Aorta (tissue), 5 donors: Measurements from ENCODE around the gene NAA15. TPM values are rescaled to one million over a fixed set of nuclear protein-coding genes. Genes with fewer than 3 reads are reported as not detected.
"Not testable (repeated sequence)": the region's sequence is repeated elsewhere in the genome, so short reads cannot be mapped to it uniquely, and the experiment has no call there.

Experiments used
- ATAC-seq: fragments of 200-7000 bp; cut with Tn5 transposase; one replicate; pipeline ENCODE4 v1.9.1; 2022; ENCODE audit warnings: moderate library complexity; ENCODE audit not compliant: low FRiP score
- DNase-seq, 2 donors: peaks; one replicate each; pipeline ENCODE4 v3.0.0-alpha.2; 2020
- H3K27ac ChIP-seq, 2 donors: one replicate each; pipeline ENCODE4 v1.5.1; 2013; ENCODE audit warnings: low read length in 2 of 2, mild to moderate bottlenecking in 2 of 2, moderate library complexity in 2 of 2, control low read depth in 1 of 2, inconsistent platforms in 1 of 2, low read depth in 1 of 2
- H3K27me3 ChIP-seq, 2 donors: one replicate each; pipeline ENCODE4 v1.6.1; 2013; ENCODE audit warnings: control low read depth in 1 of 2, low read length in 1 of 2, mild to moderate bottlenecking in 1 of 2, moderate library complexity in 1 of 2; ENCODE audit not compliant: insufficient read depth in 2 of 2, control insufficient read depth in 1 of 2
- H3K36me3 ChIP-seq, 2 donors: one replicate each; pipeline ENCODE4 v1.6.1; 2013; ENCODE audit warnings: control low read depth in 1 of 2, low read length in 1 of 2, mild to moderate bottlenecking in 1 of 2; ENCODE audit not compliant: insufficient read depth in 2 of 2, control insufficient read depth in 1 of 2
- H3K4me1 ChIP-seq, 2 donors: one replicate each; pipeline ENCODE4 v1.6.1; 2013; ENCODE audit warnings: low read length in 2 of 2, control low read depth in 1 of 2, mild to moderate bottlenecking in 1 of 2, moderate library complexity in 1 of 2; ENCODE audit not compliant: insufficient read depth in 2 of 2, control insufficient read depth in 1 of 2
- H3K4me3 ChIP-seq, 2 donors: one replicate each; pipeline ENCODE4 v1.5.1; 2013; ENCODE audit warnings: low read length in 2 of 2, control low read depth in 1 of 2, mild to moderate bottlenecking in 1 of 2
- H3K9me3 ChIP-seq: one replicate; pipeline ENCODE4 v1.6.1; 2013; ENCODE audit warnings: mild to moderate bottlenecking, low read length; ENCODE audit not compliant: control insufficient read depth
- WGBS, 2 donors: extraction: QIAGEN DNeasy Blood & Tissue Kit; methylation state at CpG; one replicate each; pipeline ENCODE4 v1.1.7; 2013; 5-methylcytosine and 5-hydroxymethylcytosine counted together
- intact Hi-C, 2 donors: fragments of 100-400 bp; cut with DNase I; formaldehyde crosslinking; loops; one replicate each; pipeline versions ENCODE4 v1.14.2 to v1.15.0; 2022
- polyA plus RNA-seq, 2 donors: library from polyadenylated mRNA; stranded (reverse); fragments of 200-250 nt; gene quantifications; one replicate each; pipeline ENCODE4 v1.2.3, GENCODE V29; 2013
- total RNA-seq, 2 donors: library from RNA; stranded (reverse); fragmentation: NEBNext Ultra II Directional; extraction: Animal tissue kit (Norgen Biotek cat#: 25700); gene quantifications; one replicate each; pipeline ENCODE4 v1.2.1, GENCODE V29; 2021
- donor health status: healthy with polysubstance abuse.
- donor health status: Bipolar disorder and iron deficiency.
- donor health status: DM: no; HTN: no; CAD: no.
- donor health status: DM: no; HTN: no; CAD: no.
- donor health status: DM: yes; HTN: yes; CAD: no.

Gene NAA15
- total and polyA plus RNA-seq, 4 donors, result 4.9 to 45.4 (median 25.5) TPM

GRCh38 chr4:139403462-139403861 is 102.2 kb downstream of the NAA15 start:
- Histone ChIP-seq H3K27me3 (no peaks in the 10 kb centered on the region), H3K4me3 (no peak overlapping the region), H3K27ac (no peak overlapping the region), H3K4me1 (no peaks in the 10 kb centered on the region), H3K36me3 (peaks cover 0 to 2% of the 10 kb centered on the region in 2 donors), H3K9me3 (no peaks in the 10 kb centered on the region)
- ATAC-seq (no peak), DNase-seq (no peak)
- intact Hi-C loops, result no loop called here
- WGBS, 2 donors, result 82 to 91% methylated on average over 3 of the region's 3 CpGs

DNA sequence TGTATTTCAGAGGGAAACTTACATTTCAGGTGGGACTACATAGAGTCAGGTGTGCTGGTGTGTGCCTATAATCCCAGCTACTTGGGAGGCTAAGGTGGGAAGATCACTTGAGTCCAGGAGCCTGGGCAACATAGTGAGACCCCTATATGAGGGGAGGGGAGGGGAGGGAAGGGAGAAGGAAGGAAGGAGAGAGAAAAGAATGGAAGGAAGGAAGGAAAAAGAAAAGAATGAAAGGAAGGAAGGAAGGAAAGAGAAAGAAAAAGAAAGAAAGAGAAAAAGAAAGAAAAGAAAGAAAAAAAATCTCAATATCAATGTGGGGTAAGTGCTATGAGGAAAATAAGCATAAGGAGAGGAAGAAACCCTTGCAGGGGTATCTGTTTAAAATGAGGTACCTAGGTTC is 109.0 kb downstream of the NAA15 start:
- DNase-seq (no peak), ATAC-seq (no peak)
- Histone ChIP-seq H3K27ac (no peak overlapping the region), H3K4me1 (no peaks in the 10 kb centered on the region), H3K36me3 (no peaks in the 10 kb centered on the region), H3K9me3 (no peaks in the 10 kb centered on the region), H3K4me3 (no peak overlapping the region), H3K27me3 (no peaks in the 10 kb centered on the region)
- intact Hi-C loops, result loop anchor here in 1 of 2 donors (10.0 kb wide), 1 partner anchor 224 kb away; no protein-coding TSS in a partner anchor

DNA sequence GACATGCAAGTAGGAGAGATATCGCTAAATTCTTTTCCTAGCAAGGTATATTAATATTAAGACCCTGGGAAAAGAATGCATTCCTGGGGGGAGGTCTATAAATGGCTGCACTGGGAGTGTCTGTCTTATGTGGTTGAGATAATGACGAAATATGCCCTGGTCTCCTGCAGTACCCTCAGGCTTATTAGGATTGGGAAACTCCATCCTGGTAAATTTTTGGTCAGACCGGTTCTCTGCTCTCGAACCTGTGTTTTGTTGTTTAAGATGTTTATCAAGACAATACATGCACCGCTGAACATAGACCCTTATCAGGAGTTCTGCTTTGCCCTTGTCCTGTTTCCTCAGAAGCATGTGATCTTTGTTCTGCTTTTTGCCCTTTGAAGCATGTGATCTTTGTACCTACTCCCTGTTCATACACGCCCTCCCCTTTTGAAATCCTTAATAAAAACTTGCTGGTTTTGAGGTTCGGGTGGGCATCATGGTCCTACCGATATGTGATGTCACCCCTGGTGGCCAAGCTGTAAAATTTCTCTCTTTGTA is 113.4 kb downstream of the NAA15 start:
- not testable (repeated sequence) for H3K36me3 ChIP-seq, H3K27ac ChIP-seq, H3K4me3 ChIP-seq, ATAC-seq, DNase-seq, H3K9me3 ChIP-seq, H3K4me1 ChIP-seq, H3K27me3 ChIP-seq
- intact Hi-C loops, result loop anchor here in 1 of 2 donors (10.0 kb wide), 1 partner anchor 220 kb away; no protein-coding TSS in a partner anchor
- 97 to 98% methylated on average over 8 of the region's 8 CpGs for WGBS, 2 donors

DNA sequence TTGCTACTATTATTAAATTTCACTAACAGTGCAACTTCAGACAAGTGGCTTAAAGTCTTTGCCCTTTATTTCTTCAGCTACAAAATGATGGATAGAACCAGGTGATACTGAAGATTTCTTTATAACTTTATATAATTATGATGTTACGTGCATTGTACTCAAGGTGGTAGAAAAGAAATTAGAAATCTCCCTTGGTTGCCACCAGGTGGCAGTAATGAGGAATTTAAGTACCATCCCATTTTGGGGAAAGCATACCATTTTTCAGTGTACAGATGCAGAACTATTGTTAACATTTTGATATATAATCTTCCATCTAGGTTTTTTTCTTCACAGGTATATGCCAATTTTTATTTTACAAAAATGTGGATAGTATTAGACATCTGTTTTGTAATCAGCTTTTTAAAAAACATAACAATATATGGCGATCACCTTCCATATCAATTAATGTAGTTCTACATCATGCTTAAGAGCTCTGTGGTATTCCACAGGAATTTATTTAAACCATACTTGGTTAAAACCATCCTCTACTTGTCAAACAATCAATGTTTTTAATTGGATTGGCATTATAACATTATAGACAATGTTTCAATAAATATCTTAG is 114.9 kb downstream of the NAA15 start:
- no peak for ATAC-seq
- H3K9me3 ChIP-seq, result peaks cover 2% of the 10 kb centered on the region
- intact Hi-C loops, result loop anchor here in 1 of 2 donors (10.0 kb wide), 1 partner anchor 219 kb away; no protein-coding TSS in a partner anchor
- no peaks in the 10 kb centered on the region for H3K36me3 ChIP-seq
- H3K4me3 ChIP-seq, result no peak overlapping the region
- H3K27ac ChIP-seq, result no peak overlapping the region
- 68 to 78% methylated on average over 2 of the region's 2 CpGs for WGBS, 2 donors
- no peaks in the 10 kb centered on the region for H3K4me1 ChIP-seq
- H3K27me3 ChIP-seq, result no peaks in the 10 kb centered on the region
- no peak for DNase-seq

DNA sequence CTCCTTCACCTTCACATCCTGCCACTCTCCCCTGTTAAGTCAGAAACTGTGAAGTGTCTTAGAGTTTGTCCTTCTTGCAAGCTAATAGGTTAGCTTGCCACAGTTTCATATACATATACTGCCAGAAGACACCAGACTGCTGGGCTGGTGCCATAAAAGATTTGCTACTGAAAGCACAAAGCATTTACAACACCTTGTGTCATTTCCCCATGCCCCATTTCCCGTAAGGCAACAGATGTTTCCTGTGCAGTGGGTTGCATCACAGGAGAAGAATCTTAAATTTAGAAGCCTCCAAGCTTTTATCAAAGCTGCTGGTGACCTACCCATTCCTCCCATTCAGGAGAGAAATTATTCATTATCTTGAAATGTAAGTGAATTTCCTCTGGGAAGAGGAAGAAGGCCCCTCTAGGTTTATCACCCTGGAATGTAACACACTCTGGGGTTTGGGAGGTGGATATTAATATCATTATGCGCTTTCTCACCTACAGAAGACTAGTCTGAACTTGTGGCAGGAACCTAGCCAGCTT is 118.1 kb downstream of the NAA15 start:
- Histone ChIP-seq H3K9me3 (peaks cover 2% of the 10 kb centered on the region), H3K4me1 (no peaks in the 10 kb centered on the region), H3K4me3 (no peak overlapping the region), H3K36me3 (no peaks in the 10 kb centered on the region), H3K27me3 (no peaks in the 10 kb centered on the region), H3K27ac (no peak overlapping the region)
- intact Hi-C loops, result loop anchor here in 1 of 2 donors (10.0 kb wide), 1 partner anchor 215 kb away; no protein-coding TSS in a partner anchor
- 81 to 87% methylated on average over 2 of the region's 2 CpGs for WGBS, 2 donors
- DNase-seq, result peak in 1 of 2 donors; percentile 73
- peak; percentile 59 for ATAC-seq

DNA sequence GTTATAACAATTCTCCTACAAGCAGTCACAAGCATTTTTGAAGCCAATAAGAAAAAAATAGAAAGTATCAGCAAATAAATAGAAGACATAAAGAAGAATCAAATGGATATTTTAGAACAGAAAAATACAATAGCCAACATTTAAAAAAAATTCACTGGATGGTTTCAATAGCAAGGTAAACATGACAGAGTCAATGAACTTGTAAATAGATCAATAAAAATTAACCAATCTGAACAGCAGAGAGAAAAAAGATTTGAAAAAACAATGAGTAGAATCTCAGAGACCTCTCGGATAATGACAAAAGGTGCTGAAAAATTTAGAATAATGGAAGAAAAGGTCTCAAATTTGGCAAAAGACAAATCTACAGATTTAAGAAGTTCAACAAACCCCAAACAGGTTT is 119.3 kb downstream of the NAA15 start:
- DNase-seq, result no peak
- H3K4me1 ChIP-seq, result no peaks in the 10 kb centered on the region
- H3K4me3 ChIP-seq, result no peak overlapping the region
- H3K27me3 ChIP-seq, result no peaks in the 10 kb centered on the region
- intact Hi-C loops, result no loop called here
- ATAC-seq, result no peak
- H3K36me3 ChIP-seq, result no peaks in the 10 kb centered on the region
- no peak overlapping the region for H3K27ac ChIP-seq
- WGBS, 2 donors, result 96 to 97% methylated on average over 1 of the region's 1 CpG
- peaks cover 2% of the 10 kb centered on the region for H3K9me3 ChIP-seq

DNA sequence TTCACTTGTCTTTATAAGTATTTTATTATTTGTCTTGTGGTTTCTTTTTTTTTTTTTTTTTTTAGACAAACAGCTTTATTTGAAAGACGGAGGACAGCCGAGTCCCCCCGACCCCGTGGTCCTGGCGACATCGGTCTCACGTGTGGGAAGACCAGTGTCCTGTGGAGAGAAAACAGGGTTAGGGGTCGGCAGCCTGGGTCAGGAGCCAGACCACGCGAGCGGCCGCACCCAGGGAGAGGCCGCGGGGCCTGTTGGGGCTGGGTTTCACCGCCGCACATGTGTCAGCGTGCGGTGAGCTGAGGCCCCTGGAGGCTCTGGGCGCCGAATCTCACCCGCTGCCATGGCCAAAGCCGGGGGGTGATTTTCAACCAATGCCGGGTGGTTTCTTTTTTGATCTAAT is 134.8 kb downstream of the NAA15 start:
- intact Hi-C loops, result no loop called here
- WGBS, 2 donors, result 95% methylated on average over 23 of the region's 23 CpGs

GRCh38 chr4:139438141-139438540 is 136.8 kb downstream of the NAA15 start:
- Histone ChIP-seq H3K4me3 (no peak overlapping the region), H3K4me1 (no peaks in the 10 kb centered on the region), H3K27me3 (no peaks in the 10 kb centered on the region), H3K36me3 (no peaks in the 10 kb centered on the region), H3K27ac (no peak overlapping the region), H3K9me3 (peaks cover 7% of the 10 kb centered on the region)
- ATAC-seq (no peak), DNase-seq (no peak)
- intact Hi-C loops, result no loop called here
- WGBS, 2 donors, result 77 to 82% methylated on average over 2 of the region's 2 CpGs

More for the DNA sequence above, 134.8 kb downstream of the NAA15 start:
- Histone ChIP-seq H3K27me3 (no peaks in the 10 kb centered on the region), H3K4me3 (no peak overlapping the region), H3K9me3 (peaks cover 8% of the 10 kb centered on the region), H3K27ac (no peak overlapping the region), H3K4me1 (no peaks in the 10 kb centered on the region), H3K36me3 (no peaks in the 10 kb centered on the region)
- ATAC-seq (no peak), DNase-seq (no peak)

DNA sequence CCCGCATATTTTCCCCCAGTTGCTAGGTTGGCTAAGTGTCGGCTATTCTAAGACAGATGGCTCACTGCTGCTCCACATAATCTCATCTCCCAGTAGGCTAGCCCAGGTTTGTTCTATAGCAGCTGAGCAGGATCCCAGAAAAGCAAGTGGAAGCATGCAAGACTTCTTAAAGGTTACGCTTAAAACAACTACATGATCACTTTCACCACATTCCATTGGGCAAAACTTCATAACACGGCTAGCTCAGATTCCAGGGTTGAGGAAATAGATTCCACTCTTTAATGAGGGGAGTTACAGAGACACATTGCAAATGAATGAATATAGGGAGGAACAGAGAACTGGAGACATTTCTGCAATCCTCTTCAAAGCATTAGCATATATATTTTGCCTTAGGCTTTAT is 139.7 kb downstream of the NAA15 start:
- no peak for DNase-seq
- WGBS, 2 donors, result 90 to 94% methylated on average over 4 of the region's 4 CpGs
- H3K4me1 ChIP-seq, result no peaks in the 10 kb centered on the region
- no peak overlapping the region for H3K27ac ChIP-seq
- no peaks in the 10 kb centered on the region for H3K27me3 ChIP-seq
- intact Hi-C loops, result no loop called here
- no peak overlapping the region for H3K4me3 ChIP-seq
- peaks cover 7% of the 10 kb centered on the region for H3K9me3 ChIP-seq
- no peak for ATAC-seq
- H3K36me3 ChIP-seq, result no peaks in the 10 kb centered on the region
